Sigmoid colon (tissue), 3 donors: ENCODE measurements around the gene MARS1.

ENCODE experiments used
- POLR2A ChIP-seq, 2 donors: fragments of 450-650 bp; IDR thresholded peaks; one replicate each; pipeline ENCODE4 v1.6.1; 2016; ENCODE audit warnings: antibody characterized with exemption in 2 of 2, mild to moderate bottlenecking in 2 of 2, moderate library complexity in 2 of 2
- TF ChIP-seq, protein P1 (sequence below), 4 experiments: fragments of 450-650 bp in 3 of 4; fragments of 200-600 bp in 1 of 4; IDR thresholded peaks; one replicate each; pipeline ENCODE4 v1.5.1; 2016 to 2019; ENCODE audit warnings: antibody characterized with exemption in 4 of 4, mild to moderate bottlenecking in 3 of 4, moderate library complexity in 2 of 4

DNA sequence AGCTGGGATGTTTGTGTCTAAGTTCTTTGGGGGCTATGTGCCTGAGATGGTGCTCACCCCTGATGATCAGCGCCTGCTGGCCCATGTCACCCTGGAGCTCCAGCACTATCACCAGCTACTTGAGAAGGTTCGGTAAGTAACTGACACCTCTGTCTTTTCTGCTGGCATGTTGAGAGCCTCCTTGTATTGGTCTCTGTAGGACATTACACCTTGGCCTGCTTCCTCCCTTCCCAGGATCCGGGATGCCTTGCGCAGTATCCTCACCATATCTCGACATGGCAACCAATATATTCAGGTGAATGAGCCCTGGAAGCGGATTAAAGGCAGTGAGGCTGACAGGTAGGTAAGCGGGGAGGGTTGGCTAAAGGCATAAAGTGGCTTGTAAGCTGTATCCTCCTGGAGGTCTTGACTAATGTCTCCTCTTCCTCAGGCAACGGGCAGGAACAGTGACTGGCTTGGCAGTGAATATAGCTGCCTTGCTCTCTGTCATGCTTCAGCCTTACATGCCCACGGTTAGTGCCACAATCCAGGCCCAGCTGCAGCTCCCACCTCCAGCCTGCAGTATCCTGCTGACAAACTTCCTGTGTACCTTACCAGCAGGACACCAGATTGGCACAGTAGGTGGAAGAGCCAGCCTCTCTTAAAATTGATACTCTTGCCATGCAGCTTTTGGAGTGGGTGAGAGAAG, 27.0 kb downstream of the MARS1 start:
- TF ChIP-seq, protein P1, sequence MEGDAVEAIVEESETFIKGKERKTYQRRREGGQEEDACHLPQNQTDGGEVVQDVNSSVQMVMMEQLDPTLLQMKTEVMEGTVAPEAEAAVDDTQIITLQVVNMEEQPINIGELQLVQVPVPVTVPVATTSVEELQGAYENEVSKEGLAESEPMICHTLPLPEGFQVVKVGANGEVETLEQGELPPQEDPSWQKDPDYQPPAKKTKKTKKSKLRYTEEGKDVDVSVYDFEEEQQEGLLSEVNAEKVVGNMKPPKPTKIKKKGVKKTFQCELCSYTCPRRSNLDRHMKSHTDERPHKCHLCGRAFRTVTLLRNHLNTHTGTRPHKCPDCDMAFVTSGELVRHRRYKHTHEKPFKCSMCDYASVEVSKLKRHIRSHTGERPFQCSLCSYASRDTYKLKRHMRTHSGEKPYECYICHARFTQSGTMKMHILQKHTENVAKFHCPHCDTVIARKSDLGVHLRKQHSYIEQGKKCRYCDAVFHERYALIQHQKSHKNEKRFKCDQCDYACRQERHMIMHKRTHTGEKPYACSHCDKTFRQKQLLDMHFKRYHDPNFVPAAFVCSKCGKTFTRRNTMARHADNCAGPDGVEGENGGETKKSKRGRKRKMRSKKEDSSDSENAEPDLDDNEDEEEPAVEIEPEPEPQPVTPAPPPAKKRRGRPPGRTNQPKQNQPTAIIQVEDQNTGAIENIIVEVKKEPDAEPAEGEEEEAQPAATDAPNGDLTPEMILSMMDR (IDR thresholded peaks at IDR 0.05) = no peak
- no peak for TF ChIP-seq POLR2A (IDR thresholded peaks at IDR 0.05)
